Right kidney (tissue), 9 donors: ENCODE results near the gene PATL1.
"Not testable (repeated sequence)": the region's sequence is repeated elsewhere in the genome, so short reads cannot be mapped to it uniquely, and the experiment has no call there.

Experiments used
- DNase-seq: peaks from one replicate; pipeline ENCODE4 v3.0.0-alpha.2; 2016
- long read RNA-seq, 8 donors: transcript quantifications; one replicate each; lab custom pipeline, GENCODE V29; 2026

Gene PATL1
- long read RNA-seq, donor 1, full-length matches to known transcripts, result 3 of 3 reads
- long read RNA-seq, donor 1, partial matches to known transcripts, result 0 of 3 reads
- long read RNA-seq, donor 1, other reads (novel, unspliced or antisense), result 0 of 3 reads
- long read RNA-seq, donor 2, full-length matches to known transcripts, result 2 of 2 reads
- long read RNA-seq, donor 2, partial matches to known transcripts, result 0 of 2 reads
- long read RNA-seq, donor 2, other reads (novel, unspliced or antisense), result 0 of 2 reads
- long read RNA-seq, donor 3, result 0 reads
- long read RNA-seq, donor 4, full-length matches to known transcripts, result 3 of 3 reads
- long read RNA-seq, donor 4, partial matches to known transcripts, result 0 of 3 reads
- long read RNA-seq, donor 4, other reads (novel, unspliced or antisense), result 0 of 3 reads
- long read RNA-seq, donor 5, full-length matches to known transcripts, result 2 of 2 reads
- long read RNA-seq, donor 5, partial matches to known transcripts, result 0 of 2 reads
- long read RNA-seq, donor 5, other reads (novel, unspliced or antisense), result 0 of 2 reads
- long read RNA-seq, donor 6, full-length matches to known transcripts, result 2 of 2 reads
- long read RNA-seq, donor 6, partial matches to known transcripts, result 0 of 2 reads
- long read RNA-seq, donor 6, other reads (novel, unspliced or antisense), result 0 of 2 reads
- long read RNA-seq, donor 7, full-length matches to known transcripts, result 2 of 14 reads
- long read RNA-seq, donor 7, partial matches to known transcripts, result 12 of 14 reads
- long read RNA-seq, donor 7, other reads (novel, unspliced or antisense), result 0 of 14 reads
- long read RNA-seq, donor 8, full-length matches to known transcripts, result 1 of 21 reads
- long read RNA-seq, donor 8, partial matches to known transcripts, result 20 of 21 reads
- long read RNA-seq, donor 8, other reads (novel, unspliced or antisense), result 0 of 21 reads

GRCh38 chr11:59668950-59669610 is at the start of gene PATL1:
TSS of gene PATL1 (minus strand) at chr11:59669037. CDS start at chr11:59668895, 142 bp downstream.
- peak; percentile 96 for DNase-seq

- no peak for DNase-seq
Observed at GRCh38 chr11:59716051-59716450, 47.2 kb upstream of the PATL1 start.

- no peak for DNase-seq
Observed at GRCh38 chr11:59713745-59714144, 44.9 kb upstream of the PATL1 start, which contains the start of gene OR10V1. TSS of gene OR10V1 (minus strand) at chr11:59713845. CDS start at chr11:59713845, 0 bp downstream.

GRCh38 chr11:59710136-59710847 is 41.5 kb upstream of the PATL1 start:
- no peak for DNase-seq

GRCh38 chr11:59708537-59708936 is 39.7 kb upstream of the PATL1 start:
- DNase-seq, result no peak

GRCh38 chr11:59707371-59707770 is 38.5 kb upstream of the PATL1 start:
- no peak for DNase-seq

GRCh38 chr11:59706518-59707285 is 37.9 kb upstream of the PATL1 start:
- DNase-seq, result no peak

- no peak for DNase-seq
Observed at GRCh38 chr11:59705294-59705693, 36.5 kb upstream of the PATL1 start.

- DNase-seq, result not testable (repeated sequence)
Observed at GRCh38 chr11:59703515-59703914, 34.7 kb upstream of the PATL1 start.

- not testable (repeated sequence) for DNase-seq
Observed at GRCh38 chr11:59700157-59700556, 31.3 kb upstream of the PATL1 start.

- no peak for DNase-seq
Observed at GRCh38 chr11:59698506-59698905, 29.7 kb upstream of the PATL1 start.

GRCh38 chr11:59692915-59693314 is 24.1 kb upstream of the PATL1 start:
- no peak for DNase-seq

- DNase-seq, result no peak
Observed at GRCh38 chr11:59691156-59691555, 22.3 kb upstream of the PATL1 start.

- DNase-seq, result no peak
Observed at GRCh38 chr11:59689015-59689414, 20.2 kb upstream of the PATL1 start.

- DNase-seq, result not testable (repeated sequence)
Observed at GRCh38 chr11:59681260-59681725, 12.5 kb upstream of the PATL1 start.

- peak; percentile 26 for DNase-seq
Observed at GRCh38 chr11:59680287-59681154, 11.7 kb upstream of the PATL1 start.

GRCh38 chr11:59679347-59679746 is 10.5 kb upstream of the PATL1 start:
- DNase-seq, result no peak

GRCh38 chr11:59678813-59679165 is 10.0 kb upstream of the PATL1 start:
- DNase-seq, result no peak

GRCh38 chr11:59678118-59678812 is 9.4 kb upstream of the PATL1 start:
- DNase-seq, result no peak
